Panc1 (cell line): ENCODE data around the gene GNG7. TPM values are rescaled to one million over a fixed set of nuclear protein-coding genes. Genes with fewer than 3 reads are reported as not detected.
"Not testable (repeated sequence)": the region's sequence is repeated elsewhere in the genome, so short reads cannot be mapped to it uniquely, and the experiment has no call there.

ENCODE experiments used
- ATAC-seq: fragments of 200-7000 bp; cut with Tn5 transposase; 2 replicates; pipeline ENCODE4 v1.9.1; 2020; ENCODE audit warnings: mild to moderate bottlenecking, moderate library complexity
- BruUV-seq: library from RNA; stranded (reverse); fragments of 400-500 nt; replicated peaks from 2 replicates; lab custom pipeline; 2021; lab: Mats Ljungman, UMichigan
- CTCF ChIA-PET: fragments of 300-600 bp; sonication (Branson Sonifier 250); formaldehyde crosslinking; loops from one replicate; lab custom pipeline; 2022; ENCODE audit warnings: antibody characterized with exemption; lab: Charles Lee
- POLR2A ChIA-PET: fragments of 300-600 bp; sonication (Branson Sonifier 250); formaldehyde crosslinking; loops from one replicate; lab custom pipeline; 2022; ENCODE audit warnings: antibody characterized with exemption; lab: Charles Lee
- DNase-seq: peaks from one replicate; pipeline ENCODE4 v3.0.0-alpha.2; 2010; ENCODE audit warnings: low read depth, low spot score
- H3K27ac ChIP-seq: 2 replicates; pipeline ENCODE4 v1.5.1; 2011; ENCODE audit warnings: mild to moderate bottlenecking, low read length, inconsistent platforms
- H3K27me3 ChIP-seq: fragments of 200-500 bp; sonication (Bioruptor generic); 2 replicates; pipeline ENCODE4 v1.6.0; 2014; ENCODE audit warnings: low read length, inconsistent platforms; ENCODE audit not compliant: control insufficient read depth, insufficient read depth
- H3K36me3 ChIP-seq: fragments of 200-500 bp; sonication (Bioruptor generic); 2 replicates; pipeline ENCODE4 v1.5.1; 2014; ENCODE audit warnings: inconsistent platforms, mild to moderate bottlenecking, low read length, moderate library complexity; ENCODE audit not compliant: control insufficient read depth, insufficient read depth
- H3K4me1 ChIP-seq: 2 replicates; pipeline ENCODE4 v1.5.1; 2011; ENCODE audit warnings: inconsistent platforms, mild to moderate bottlenecking, low read length, moderate library complexity; ENCODE audit not compliant: control insufficient read depth, insufficient read depth
- H3K4me3 ChIP-seq, 2 experiments: 2 replicates each; pipeline ENCODE4 v1.5.1; 2011 to 2012; ENCODE audit warnings: low read depth in 2 of 2, low read length in 2 of 2, mild to moderate bottlenecking in 2 of 2, inconsistent platforms in 1 of 2, moderate library complexity in 1 of 2
- H3K9me3 ChIP-seq: fragments of 200-500 bp; sonication (Bioruptor generic); 2 replicates; pipeline ENCODE4 v1.5.1; 2014; ENCODE audit warnings: low read depth, mild to moderate bottlenecking, inconsistent platforms, low read length, moderate library complexity; ENCODE audit not compliant: control insufficient read depth, insufficient read depth
- CTCF ChIP-seq: fragments of 450-650 bp; IDR thresholded peaks from 2 replicates; pipeline ENCODE4 v1.5.1; 2017; ENCODE audit warnings: mild to moderate bottlenecking
- POLR2AphosphoS5 ChIP-seq: IDR thresholded peaks from 2 replicates; pipeline ENCODE4 v1.6.1; 2012; ENCODE audit warnings: mild to moderate bottlenecking, low read depth, low read length, moderate library complexity
- REST ChIP-seq, 2 experiments: IDR thresholded peaks; 2 replicates each; pipeline ENCODE4 v1.6.1; 2011 to 2012; ENCODE audit warnings: low read depth in 2 of 2, control low read depth in 1 of 2, low read length in 1 of 2, mild to moderate bottlenecking in 1 of 2, moderate library complexity in 1 of 2; ENCODE audit not compliant: insufficient read depth in 1 of 2
- SIN3A ChIP-seq: IDR thresholded peaks from 2 replicates; pipeline ENCODE4 v1.6.1; 2012; ENCODE audit warnings: low read depth, mild to moderate bottlenecking, low read length, moderate library complexity, borderline replicate concordance; ENCODE audit not compliant: insufficient read depth
- TCF7L2 ChIP-seq: IDR thresholded peaks from 2 replicates; pipeline ENCODE4 v1.6.1; 2011; ENCODE audit warnings: mild to moderate bottlenecking, low read depth, low read length, inconsistent platforms
- in situ Hi-C: cut with HindIII; loops from 2 replicates; pipeline ENCODE4 v1.10.0; 2016; ENCODE audit warnings: low sequenced_read_pairs, low pct_unique_long_range_greater_than_20kb
- intact Hi-C: fragments of 100-400 bp; cut with micrococcal nuclease; formaldehyde crosslinking; loops from one replicate; pipeline ENCODE4 v1.10.0; 2022; ENCODE audit not compliant: unreplicated experiment
- total RNA-seq: library from RNA; stranded (reverse); gene quantifications from one replicate; pipeline ENCODE4 v1.2.1, GENCODE V29; 2021; ENCODE audit not compliant: unreplicated experiment

Gene GNG7
- total RNA-seq, 1 experiment from 2014 or later, result 0.74 TPM

- intact Hi-C loops, result no loop called here
- TF ChIP-seq SIN3A, result no peak
- TF ChIP-seq REST (IDR thresholded peaks at IDR 0.05; ENCODE audit: insufficient read depth in 1 of 2, low read depth in 2 of 2, low read length in 1 of 2), result no peak
- TF ChIP-seq TCF7L2, result no peak
- TF ChIP-seq CTCF, result no peak
- no peak for TF ChIP-seq POLR2AphosphoS5
- BruUV-seq, result no TSS peak
- Histone ChIP-seq H3K27me3 (no peaks in the 10 kb centered on the region), H3K4me3 (no peak overlapping the region), H3K36me3 (no peaks in the 10 kb centered on the region), H3K27ac (peak overlapping the region; percentile 52), H3K9me3 (peaks cover 6% of the 10 kb centered on the region; the same call in 1 of the 2 replicates), H3K4me1 (peaks cover 50% of the 10 kb centered on the region)
- ATAC-seq (no peak), DNase-seq (no peak)
- ChIA-PET POLR2A (no interaction called here), CTCF (no interaction called here)
- in situ Hi-C loops, result no loop called here
Measured at GRCh38 chr19:2623798-2624197, 78.7 kb downstream of the GNG7 start.

GRCh38 chr19:2622371-2622961 is 80.0 kb downstream of the GNG7 start:
- ATAC-seq, CTCF ChIA-PET, H3K4me3 ChIP-seq, DNase-seq, POLR2A ChIA-PET, in situ Hi-C loops, BruUV-seq, H3K36me3 ChIP-seq, H3K27me3 ChIP-seq, H3K9me3 ChIP-seq, intact Hi-C loops: not testable (repeated sequence)
- peak overlapping the region; percentile 39; the same call in 1 of the 2 replicates for H3K27ac ChIP-seq
- peaks cover 50% of the 10 kb centered on the region for H3K4me1 ChIP-seq

GRCh38 chr19:2619076-2619475 is 83.4 kb downstream of the GNG7 start:
- Histone ChIP-seq H3K27ac (peak overlapping the region; percentile 68), H3K36me3 (no peaks in the 10 kb centered on the region), H3K4me3 (no peak overlapping the region), H3K9me3 (no peaks in the 10 kb centered on the region), H3K4me1 (peaks cover 28% of the 10 kb centered on the region), H3K27me3 (no peaks in the 10 kb centered on the region)
- ChIA-PET POLR2A (no interaction called here), CTCF (interaction anchor here (0.5 to 0.7 kb wide), 3 partner anchors 18 to 117 kb away, joined by 4 to 6 read pairs (median 4); no protein-coding TSS in a partner anchor)
- ATAC-seq (0 out of 2 replicates have a peak, but pooled peaks have one; percentile 18), DNase-seq (no peak)
- no peak for TF ChIP-seq CTCF
- TF ChIP-seq SIN3A, result no peak
- no peak for TF ChIP-seq POLR2AphosphoS5
- TF ChIP-seq REST (IDR thresholded peaks at IDR 0.05; ENCODE audit: insufficient read depth in 1 of 2, low read depth in 2 of 2, low read length in 1 of 2), result no peak
- no peak for TF ChIP-seq TCF7L2
- in situ Hi-C loops (no loop called here), intact Hi-C loops (no loop called here)
- no TSS peak for BruUV-seq
